Caco-2 (cell line): ENCODE results near the gene ZNF500. TPM values are rescaled to one million over a fixed set of nuclear protein-coding genes. Genes with fewer than 3 reads are reported as not detected.

Source experiments
- BruUV-seq: library from RNA; stranded (reverse); fragments of 400-500 nt; replicated peaks from 2 replicates; lab custom pipeline; 2021; lab: Mats Ljungman, UMichigan
- CTCF ChIA-PET: fragments of 300-600 bp; sonication (Branson Sonifier 250); formaldehyde crosslinking; loops from one replicate; lab custom pipeline; 2022; ENCODE audit warnings: antibody characterized with exemption; lab: Charles Lee
- POLR2A ChIA-PET: fragments of 300-600 bp; sonication (Branson Sonifier 250); formaldehyde crosslinking; loops from one replicate; lab custom pipeline; 2022; ENCODE audit warnings: antibody characterized with exemption; lab: Charles Lee
- DNase-seq, 2 experiments: peaks; one replicate each; pipeline versions ENCODE4 v3.0.0 to v3.0.0-alpha.2; 2020 to 2022
- H3K27me3 ChIP-seq: replicated peaks from 2 replicates; pipeline ENCODE4 v1.6.0; 2011; ENCODE audit warnings: low read length; ENCODE audit not compliant: control insufficient read depth, insufficient read depth
- H3K36me3 ChIP-seq: 2 replicates; pipeline ENCODE4 v1.5.1; 2011; ENCODE audit warnings: low read length; ENCODE audit not compliant: control insufficient read depth, insufficient read depth
- H3K4me1 ChIP-seq: fragments of 250-450 bp; sonication (Bioruptor Pico); 2 replicates; pipeline ENCODE4 v1.5.1; 2020; ENCODE audit warnings: mild to moderate bottlenecking
- H3K4me3 ChIP-seq: 2 replicates; pipeline ENCODE4 v1.5.1; 2011; ENCODE audit warnings: low read depth, mild to moderate bottlenecking, control low read depth, low read length
- H3K9me3 ChIP-seq: fragments of 250-450 bp; sonication (Bioruptor Pico); 2 replicates; pipeline ENCODE4 v1.5.1; 2020; ENCODE audit warnings: mild to moderate bottlenecking, moderate library complexity
- H3K27ac Mint-ChIP-seq: one replicate; pipeline ENCODE4 v1.8.0; 2022; ENCODE audit warnings: mixed read lengths; ENCODE audit not compliant: unreplicated experiment
- H3K27me3 Mint-ChIP-seq: one replicate; pipeline ENCODE4 v1.8.0; 2022; ENCODE audit warnings: mixed read lengths; ENCODE audit not compliant: insufficient read depth, unreplicated experiment
- H3K36me3 Mint-ChIP-seq: one replicate; pipeline ENCODE4 v1.8.0; 2022; ENCODE audit warnings: mild to moderate bottlenecking, mixed read lengths; ENCODE audit not compliant: insufficient read depth, unreplicated experiment
- H3K4me1 Mint-ChIP-seq: one replicate; pipeline ENCODE4 v1.8.0; 2022; ENCODE audit warnings: low read depth, mixed read lengths; ENCODE audit not compliant: unreplicated experiment
- H3K4me3 Mint-ChIP-seq: one replicate; pipeline ENCODE4 v1.8.0; 2022; ENCODE audit warnings: mild to moderate bottlenecking, moderate library complexity, mixed read lengths; ENCODE audit not compliant: unreplicated experiment
- H3K9me3 Mint-ChIP-seq: one replicate; pipeline ENCODE4 v1.8.0; 2022; ENCODE audit warnings: mixed read lengths; ENCODE audit not compliant: unreplicated experiment
- intact Hi-C: fragments of 100-400 bp; cut with micrococcal nuclease; formaldehyde crosslinking; loops from one replicate; pipeline ENCODE4 v1.10.0; 2022; ENCODE audit not compliant: unreplicated experiment
- total RNA-seq: library from RNA; stranded (reverse); gene quantifications from 2 replicates; pipeline ENCODE4 v1.2.3, GENCODE V29; 2022
- TF ChIP-seq, protein P1 (sequence below), 2 experiments: fragments of 200-600 bp in 1 of 2; IDR thresholded peaks; 1 replicate in 1 of 2; 2 replicates in 1 of 2; pipeline versions ENCODE4 v1.5.1 to v1.8.0; 2011 to 2022; ENCODE audit warnings: antibody characterized with exemption in 1 of 2, control low read depth in 1 of 2, inconsistent platforms in 1 of 2, low read depth in 1 of 2, low read length in 1 of 2, mild to moderate bottlenecking in 1 of 2, moderate library complexity in 1 of 2; ENCODE audit not compliant: insufficient read depth in 1 of 2, severe bottlenecking in 1 of 2, unreplicated experiment in 1 of 2

The ZNF500 gene
- total RNA-seq, 1 experiment from 2014 or later: 12.9 TPM

DNA sequence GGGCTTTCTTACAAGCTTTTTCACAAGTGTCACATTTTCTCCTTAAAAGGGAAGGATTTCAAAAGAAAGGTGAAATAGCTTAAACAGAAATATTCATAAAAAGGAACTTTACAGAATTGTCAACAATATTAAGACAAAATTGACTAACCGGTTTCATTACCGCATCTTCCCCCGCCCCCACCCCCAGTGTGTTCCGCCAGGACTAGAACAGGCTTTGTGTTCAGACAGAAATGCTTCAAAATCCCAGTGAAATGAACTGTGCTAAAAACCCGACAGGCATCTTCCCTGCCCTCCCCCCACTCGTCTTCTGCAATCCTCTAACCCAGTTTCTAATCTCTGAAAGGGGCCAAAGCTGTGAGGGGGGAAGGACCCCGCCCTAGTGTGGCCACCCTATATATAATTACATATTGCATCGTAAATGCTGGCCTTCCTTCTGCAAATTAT, 36.5 kb upstream of the ZNF500 start:
- Mint-ChIP-seq H3K9me3 (no peaks in the 10 kb centered on the region), H3K27ac (no peak overlapping the region), H3K36me3 (peaks cover 61% of the 10 kb centered on the region), H3K4me3 (peak overlapping the region; percentile 77), H3K27me3 (no peaks in the 10 kb centered on the region), H3K4me1 (peaks cover 10% of the 10 kb centered on the region)
- peak overlapping the region; percentile 54 for H3K4me3 ChIP-seq
- peaks cover 9% of the 10 kb centered on the region; the same call in 1 of the 2 replicates for H3K4me1 ChIP-seq
- POLR2A ChIA-PET: interaction anchor here (0.6 to 1.5 kb wide), 3 partner anchors 45 to 155 kb away, joined by 3 to 5 read pairs (median 5); partner anchors contain the start of gene SEC14L5
- H3K27me3 ChIP-seq: no peaks in the 10 kb centered on the region
- CTCF ChIA-PET: interaction anchor here (1.0 kb wide), 1 partner anchor 11 kb away, joined by 6 read pairs; no protein-coding TSS in a partner anchor
- intact Hi-C loops: loop anchor here (2.0 to 5.0 kb wide), 2 partner anchors 69 to 111 kb away; partner anchors contain the start of genes ANKS3, DNAAF8 and NUDT16L1
- H3K36me3 ChIP-seq: no peaks in the 10 kb centered on the region
- TF ChIP-seq, protein P1, sequence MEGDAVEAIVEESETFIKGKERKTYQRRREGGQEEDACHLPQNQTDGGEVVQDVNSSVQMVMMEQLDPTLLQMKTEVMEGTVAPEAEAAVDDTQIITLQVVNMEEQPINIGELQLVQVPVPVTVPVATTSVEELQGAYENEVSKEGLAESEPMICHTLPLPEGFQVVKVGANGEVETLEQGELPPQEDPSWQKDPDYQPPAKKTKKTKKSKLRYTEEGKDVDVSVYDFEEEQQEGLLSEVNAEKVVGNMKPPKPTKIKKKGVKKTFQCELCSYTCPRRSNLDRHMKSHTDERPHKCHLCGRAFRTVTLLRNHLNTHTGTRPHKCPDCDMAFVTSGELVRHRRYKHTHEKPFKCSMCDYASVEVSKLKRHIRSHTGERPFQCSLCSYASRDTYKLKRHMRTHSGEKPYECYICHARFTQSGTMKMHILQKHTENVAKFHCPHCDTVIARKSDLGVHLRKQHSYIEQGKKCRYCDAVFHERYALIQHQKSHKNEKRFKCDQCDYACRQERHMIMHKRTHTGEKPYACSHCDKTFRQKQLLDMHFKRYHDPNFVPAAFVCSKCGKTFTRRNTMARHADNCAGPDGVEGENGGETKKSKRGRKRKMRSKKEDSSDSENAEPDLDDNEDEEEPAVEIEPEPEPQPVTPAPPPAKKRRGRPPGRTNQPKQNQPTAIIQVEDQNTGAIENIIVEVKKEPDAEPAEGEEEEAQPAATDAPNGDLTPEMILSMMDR (IDR thresholded peaks at IDR 0.05; ENCODE audit: insufficient read depth in 1 of 2, low read depth in 1 of 2, low read length in 1 of 2, severe bottlenecking in 1 of 2, unreplicated experiment in 1 of 2): no peak
- no peak for DNase-seq
- BruUV-seq: TSS peak; percentile 73
- H3K9me3 ChIP-seq: no peaks in the 10 kb centered on the region

DNA sequence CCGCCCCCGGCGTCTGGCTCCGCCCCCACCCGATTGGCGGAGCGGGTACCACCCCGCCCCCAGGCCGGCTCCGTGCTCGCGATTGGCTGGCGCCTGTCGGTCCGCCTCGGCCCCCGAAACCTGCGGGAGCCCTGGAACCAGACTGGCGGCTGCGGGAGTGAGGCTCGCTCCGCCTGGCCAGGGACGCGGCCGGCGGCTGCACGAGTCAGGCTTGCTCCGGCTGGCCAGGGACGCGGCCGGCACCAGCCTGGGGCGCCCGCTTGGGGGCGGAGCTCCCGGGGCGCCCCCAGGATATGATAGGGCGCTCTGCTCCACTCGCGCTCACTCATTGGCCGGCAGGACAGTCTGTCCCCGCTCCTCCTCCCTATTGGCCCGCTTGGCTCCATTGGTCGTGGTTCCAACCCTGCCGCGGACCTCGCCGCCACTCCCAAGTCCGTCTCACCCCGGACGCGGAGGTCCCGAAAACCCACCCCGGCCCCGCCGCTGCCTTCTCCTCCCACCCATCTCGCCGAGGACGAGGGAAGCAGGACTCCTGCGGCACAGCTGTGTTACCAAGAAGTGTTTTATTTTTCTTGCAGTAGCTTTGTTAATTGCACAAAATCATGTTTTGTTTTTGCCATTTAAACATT, 35.8 kb upstream of the ZNF500 start:
- POLR2A ChIA-PET: interaction anchor here (0.6 to 1.5 kb wide), 5 partner anchors 45 to 326 kb away, joined by 3 to 5 read pairs (median 3); partner anchors contain the start of genes DNAAF8, HMOX2 and SEC14L5
- Mint-ChIP-seq H3K36me3 (peaks cover 54% of the 10 kb centered on the region), H3K9me3 (no peaks in the 10 kb centered on the region), H3K4me3 (peak overlapping the region; percentile 77), H3K4me1 (peaks cover 10% of the 10 kb centered on the region), H3K27ac (peak overlapping the region; percentile 48), H3K27me3 (no peaks in the 10 kb centered on the region)
- H3K9me3 ChIP-seq: no peaks in the 10 kb centered on the region
- H3K4me1 ChIP-seq: peaks cover 9% of the 10 kb centered on the region; the same call in 1 of the 2 replicates
- H3K4me3 ChIP-seq: peak overlapping the region; percentile 74
- TF ChIP-seq, protein P1 (IDR thresholded peaks at IDR 0.05; ENCODE audit: insufficient read depth in 1 of 2, low read depth in 1 of 2, low read length in 1 of 2, severe bottlenecking in 1 of 2, unreplicated experiment in 1 of 2): no peak
- H3K36me3 ChIP-seq: no peaks in the 10 kb centered on the region
- intact Hi-C loops: loop anchor here (1.0 to 5.0 kb wide), 3 partner anchors 34 to 110 kb away; partner anchors contain the start of genes ANKS3, DNAAF8 and NUDT16L1
- DNase-seq: peak; percentile 94
- H3K27me3 ChIP-seq: no peaks in the 10 kb centered on the region
- CTCF ChIA-PET: interaction anchor here (0.5 to 1.0 kb wide), 2 partner anchors 12 to 127 kb away, joined by 6 read pairs; no protein-coding TSS in a partner anchor
- no TSS peak for BruUV-seq

DNA sequence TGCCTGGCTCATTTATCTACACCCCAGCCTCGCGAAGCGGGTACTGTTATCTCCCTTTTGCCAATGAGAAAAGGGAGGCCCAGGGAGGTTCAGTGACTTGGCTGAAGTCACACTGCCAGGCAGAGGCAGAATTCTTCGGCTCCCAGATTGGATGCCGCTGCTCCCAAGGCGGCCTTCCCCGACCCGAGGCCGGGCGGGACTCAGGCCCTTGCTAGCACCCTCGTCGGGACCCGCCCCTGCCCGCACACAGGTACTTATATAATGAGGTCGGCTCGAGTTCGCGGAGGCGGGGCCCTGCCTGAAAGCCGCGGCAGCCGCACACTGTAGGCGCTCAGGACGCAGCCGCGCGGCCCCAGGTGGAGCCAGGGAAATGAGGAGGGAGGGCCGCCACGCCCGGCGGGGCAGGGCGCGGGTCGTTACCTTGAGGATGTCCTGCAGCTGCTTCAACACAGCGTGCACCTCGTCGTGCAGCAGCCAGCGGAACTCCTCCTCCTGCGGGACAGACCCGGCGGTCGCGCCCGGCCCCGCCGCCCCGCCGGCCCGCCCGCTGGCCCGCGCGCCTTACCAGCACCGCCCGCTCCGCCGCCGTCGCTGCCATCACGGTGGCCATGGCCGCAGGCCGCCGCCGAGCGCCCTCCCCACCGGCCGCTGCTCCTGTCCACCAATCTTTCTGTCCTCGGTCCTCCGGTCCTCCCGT, 35.1 kb upstream of the ZNF500 start, which contains the start of gene ROGDI:
Gene ROGDI, minus strand, starts transcription at position 672 of the 697 bp plus-strand sequence. Its CDS starts 62 bp downstream, at position 610.
- DNase-seq: peak; percentile 90 to 92
- BruUV-seq: no TSS peak
- ChIA-PET POLR2A (interaction anchor here (0.9 to 1.5 kb wide), 4 partner anchors 46 to 326 kb away, joined by 3 to 5 read pairs (median 4); partner anchors contain the start of genes DNAAF8, HMOX2 and SEC14L5), CTCF (interaction anchor here (0.5 to 1.0 kb wide), 2 partner anchors 13 to 127 kb away, joined by 6 read pairs; no protein-coding TSS in a partner anchor)
- TF ChIP-seq, protein P1 (IDR thresholded peaks at IDR 0.05; ENCODE audit: insufficient read depth in 1 of 2, low read depth in 1 of 2, low read length in 1 of 2, severe bottlenecking in 1 of 2, unreplicated experiment in 1 of 2): no peak
- Mint-ChIP-seq H3K27me3 (no peaks in the 10 kb centered on the region), H3K4me1 (peaks cover 10% of the 10 kb centered on the region), H3K4me3 (peak within 1 kb of the TSS; percentile 77), H3K9me3 (no peaks in the 10 kb centered on the region), H3K36me3 (peaks cover 47% of the 10 kb centered on the region), H3K27ac (peak within 1 kb of the TSS; percentile 48)
- peaks cover 9% of the 10 kb centered on the region; the same call in 1 of the 2 replicates for H3K4me1 ChIP-seq
- intact Hi-C loops: loop anchor here (1.0 to 5.0 kb wide), 3 partner anchors 34 to 110 kb away; partner anchors contain the start of genes ANKS3, DNAAF8 and NUDT16L1
- H3K4me3 ChIP-seq: peak within 1 kb of the TSS; percentile 74
- no peaks in the 10 kb centered on the region for H3K27me3 ChIP-seq
- no peaks in the 10 kb centered on the region for H3K9me3 ChIP-seq
- H3K36me3 ChIP-seq: no peaks in the 10 kb centered on the region
